Fibroblast of villous mesenchyme (primary cell): ENCODE measurements around the gene NUCKS1. TPM values are rescaled to one million over a fixed set of nuclear protein-coding genes. Genes with fewer than 3 reads are reported as not detected.

Experiments used
- DNase-seq: peaks from one replicate; pipeline ENCODE4 v3.0.0-alpha.2; 2010; ENCODE audit warnings: low read depth
- H3K4me3 ChIP-seq: 2 replicates; pipeline ENCODE4 v1.5.1; 2011; ENCODE audit warnings: low read depth, mild to moderate bottlenecking, low read length
- total RNA-seq: library from RNA; depleted of rRNA; stranded (reverse); fragments of >200 nt; gene quantifications from 2 replicates; pipeline ENCODE4 v1.2.3, GENCODE V29; 2012
- TF ChIP-seq, protein P1 (sequence below): IDR thresholded peaks from 2 replicates; pipeline ENCODE4 v1.5.1; 2012; ENCODE audit warnings: low read depth, mild to moderate bottlenecking, low read length; ENCODE audit not compliant: insufficient read depth

NUCKS1 gene
- total RNA-seq, 1 donor: 233 TPM

DNA sequence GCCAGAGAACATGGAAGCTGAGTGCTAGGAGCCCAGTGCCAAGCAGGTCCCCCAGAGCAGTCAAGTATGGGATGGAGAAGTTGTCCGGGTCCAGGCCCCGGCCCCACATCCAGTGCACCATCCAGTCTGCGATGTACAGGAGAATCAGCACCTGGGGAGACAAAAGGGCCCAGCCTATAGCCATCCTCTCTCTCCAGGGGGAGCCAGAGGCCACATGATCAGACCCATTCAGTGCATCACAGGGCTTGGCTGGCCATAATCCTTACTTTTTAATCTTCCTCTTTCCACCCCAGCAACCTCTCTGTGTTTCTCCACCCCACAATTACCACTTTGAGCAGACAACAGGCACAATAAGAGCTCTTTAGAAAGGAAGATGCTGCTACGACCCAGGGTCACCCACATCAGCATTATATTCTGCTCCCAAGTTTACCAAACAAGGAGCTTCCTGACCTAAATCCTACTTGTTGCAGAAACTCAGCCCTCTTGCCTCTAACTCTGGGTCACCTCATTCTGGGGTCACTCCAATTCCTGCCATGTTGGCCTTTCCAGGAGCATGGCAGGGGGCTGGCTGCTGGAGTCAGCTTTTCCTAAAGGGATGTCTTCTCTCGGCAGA lies 41.7 kb upstream of the NUCKS1 start:
- no peak overlapping the region for H3K4me3 ChIP-seq
- TF ChIP-seq, protein P1, sequence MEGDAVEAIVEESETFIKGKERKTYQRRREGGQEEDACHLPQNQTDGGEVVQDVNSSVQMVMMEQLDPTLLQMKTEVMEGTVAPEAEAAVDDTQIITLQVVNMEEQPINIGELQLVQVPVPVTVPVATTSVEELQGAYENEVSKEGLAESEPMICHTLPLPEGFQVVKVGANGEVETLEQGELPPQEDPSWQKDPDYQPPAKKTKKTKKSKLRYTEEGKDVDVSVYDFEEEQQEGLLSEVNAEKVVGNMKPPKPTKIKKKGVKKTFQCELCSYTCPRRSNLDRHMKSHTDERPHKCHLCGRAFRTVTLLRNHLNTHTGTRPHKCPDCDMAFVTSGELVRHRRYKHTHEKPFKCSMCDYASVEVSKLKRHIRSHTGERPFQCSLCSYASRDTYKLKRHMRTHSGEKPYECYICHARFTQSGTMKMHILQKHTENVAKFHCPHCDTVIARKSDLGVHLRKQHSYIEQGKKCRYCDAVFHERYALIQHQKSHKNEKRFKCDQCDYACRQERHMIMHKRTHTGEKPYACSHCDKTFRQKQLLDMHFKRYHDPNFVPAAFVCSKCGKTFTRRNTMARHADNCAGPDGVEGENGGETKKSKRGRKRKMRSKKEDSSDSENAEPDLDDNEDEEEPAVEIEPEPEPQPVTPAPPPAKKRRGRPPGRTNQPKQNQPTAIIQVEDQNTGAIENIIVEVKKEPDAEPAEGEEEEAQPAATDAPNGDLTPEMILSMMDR: peak; percentile 89
- DNase-seq: peak; percentile 48

DNA sequence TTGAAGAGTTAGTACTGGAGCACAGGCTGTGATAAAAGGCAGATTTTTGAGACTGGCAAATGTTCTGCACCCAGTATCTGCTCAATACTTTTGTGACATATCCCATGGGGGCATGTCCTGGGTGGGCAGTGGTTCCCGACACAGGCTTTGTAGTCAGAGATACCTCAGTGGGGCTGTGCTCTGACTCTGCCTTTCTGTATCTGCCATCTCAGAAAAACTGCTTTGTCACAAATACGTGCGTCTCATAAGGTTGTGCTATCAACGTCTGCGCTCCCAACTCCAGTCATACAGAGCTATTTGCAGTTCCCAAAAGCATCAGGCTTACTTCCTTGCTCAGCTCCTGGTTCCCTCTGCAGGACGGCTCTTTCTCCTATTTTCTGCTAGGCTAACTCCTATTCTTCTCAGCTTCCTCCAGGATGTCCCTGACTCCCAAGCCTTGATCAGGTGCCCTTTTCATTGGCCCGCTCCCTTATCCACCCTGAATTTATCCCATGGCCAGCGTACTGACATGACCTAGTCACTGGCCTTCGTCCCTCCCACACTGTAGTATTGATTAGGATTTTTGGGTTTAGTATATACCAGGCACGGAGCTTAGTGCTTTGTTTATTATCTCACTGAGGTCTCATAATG lies 37.4 kb upstream of the NUCKS1 start:
- H3K4me3 ChIP-seq: no peak overlapping the region
- DNase-seq: no peak
- TF ChIP-seq, protein P1: no peak

GRCh38 chr1:205786601-205787000 lies 36.6 kb upstream of the NUCKS1 start:
- no peak for DNase-seq
- no peak overlapping the region for H3K4me3 ChIP-seq
- TF ChIP-seq, protein P1: no peak

- H3K4me3 ChIP-seq: no peak overlapping the region
- TF ChIP-seq, protein P1: no peak
- no peak for DNase-seq
These were observed 35.5 kb upstream of the NUCKS1 start for GRCh38 chr1:205785446-205785845.

- TF ChIP-seq, protein P1: no peak
- DNase-seq: no peak
- H3K4me3 ChIP-seq: no peak overlapping the region
These were observed 33.9 kb upstream of the NUCKS1 start for GRCh38 chr1:205783904-205784303.

DNA sequence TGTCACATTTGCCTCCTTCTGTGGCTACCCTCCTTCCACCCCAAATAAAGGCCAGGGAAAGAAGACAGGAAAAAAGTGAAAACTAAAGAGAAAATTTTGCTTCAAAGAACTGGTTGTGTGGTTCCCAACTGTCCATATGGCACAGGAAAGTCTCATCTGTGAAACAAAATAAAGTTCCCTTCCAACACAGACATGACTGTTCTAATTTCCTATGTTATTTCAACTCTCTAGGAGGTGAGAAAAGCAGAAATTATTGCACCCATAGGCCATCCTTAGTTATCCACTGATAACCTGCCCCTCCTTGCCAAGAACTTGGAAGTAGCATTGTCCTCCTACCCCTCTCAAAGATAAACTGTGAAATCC lies 33.4 kb upstream of the NUCKS1 start:
- no peak overlapping the region for H3K4me3 ChIP-seq
- no peak for DNase-seq
- TF ChIP-seq, protein P1: no peak
